HUES64 (cell line): Measurements from ENCODE around the gene DCST2.
"Not testable (repeated sequence)": the region's sequence is repeated elsewhere in the genome, so short reads cannot be mapped to it uniquely, and the experiment has no call there.

Experiments
- H3K27ac ChIP-seq: 2 replicates; pipeline ENCODE4 v1.7.0; 2013; ENCODE audit warnings: low read depth, low read length, inconsistent platforms
- H3K27me3 ChIP-seq: 2 replicates; pipeline ENCODE4 v1.6.1; 2013; ENCODE audit warnings: mild to moderate bottlenecking, low read length; ENCODE audit not compliant: insufficient read depth
- H3K36me3 ChIP-seq: 2 replicates; pipeline ENCODE4 v1.6.1; 2013; ENCODE audit warnings: mild to moderate bottlenecking, low read length; ENCODE audit not compliant: insufficient read depth
- H3K4me1 ChIP-seq: 2 replicates; pipeline ENCODE4 v1.6.1; 2013; ENCODE audit warnings: mild to moderate bottlenecking, low read length, moderate library complexity; ENCODE audit not compliant: insufficient read depth
- H3K4me3 ChIP-seq: 2 replicates; pipeline ENCODE4 v1.5.1; 2013; ENCODE audit warnings: mild to moderate bottlenecking, low read length, moderate library complexity
- H3K9ac ChIP-seq: 2 replicates; pipeline ENCODE4 v1.6.1; 2013; ENCODE audit warnings: mild to moderate bottlenecking, low read depth, low read length
- H3K9me3 ChIP-seq: 2 replicates; pipeline ENCODE4 v1.6.1; 2013; ENCODE audit warnings: low read depth, low read length; ENCODE audit not compliant: insufficient read depth
- WGBS: fragments of 150-250, 120-280 bp; methylation state at CpG from one replicate; pipeline ENCODE4 v1.1.7; 2013; ENCODE audit warnings: missing lambda C conversion rate; 5-methylcytosine and 5-hydroxymethylcytosine counted together

DCST2 gene

DNA sequence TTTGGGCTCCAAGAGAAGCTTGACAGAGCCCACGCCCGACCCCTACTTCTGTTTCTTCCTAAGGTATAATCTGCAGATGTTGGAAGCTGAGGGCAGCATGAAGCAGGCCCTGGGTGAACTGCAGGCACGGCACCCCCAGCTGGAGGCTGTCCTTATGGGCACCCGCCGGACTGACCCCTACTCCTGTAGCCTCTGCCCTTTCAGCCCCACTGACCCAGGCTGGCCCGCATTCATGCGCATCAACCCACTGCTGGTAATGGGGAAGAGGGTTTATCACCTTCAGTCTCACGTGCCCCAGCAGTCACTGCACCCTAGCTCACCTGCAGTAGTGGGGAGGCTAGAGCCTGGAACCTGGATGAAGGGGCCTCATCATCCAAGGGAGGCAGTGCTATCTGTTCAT lies 43.3 kb downstream of the DCST2 start:
- peaks cover 54% of the 10 kb centered on the region for H3K36me3 ChIP-seq
- H3K9ac ChIP-seq: no peak overlapping the region

DNA sequence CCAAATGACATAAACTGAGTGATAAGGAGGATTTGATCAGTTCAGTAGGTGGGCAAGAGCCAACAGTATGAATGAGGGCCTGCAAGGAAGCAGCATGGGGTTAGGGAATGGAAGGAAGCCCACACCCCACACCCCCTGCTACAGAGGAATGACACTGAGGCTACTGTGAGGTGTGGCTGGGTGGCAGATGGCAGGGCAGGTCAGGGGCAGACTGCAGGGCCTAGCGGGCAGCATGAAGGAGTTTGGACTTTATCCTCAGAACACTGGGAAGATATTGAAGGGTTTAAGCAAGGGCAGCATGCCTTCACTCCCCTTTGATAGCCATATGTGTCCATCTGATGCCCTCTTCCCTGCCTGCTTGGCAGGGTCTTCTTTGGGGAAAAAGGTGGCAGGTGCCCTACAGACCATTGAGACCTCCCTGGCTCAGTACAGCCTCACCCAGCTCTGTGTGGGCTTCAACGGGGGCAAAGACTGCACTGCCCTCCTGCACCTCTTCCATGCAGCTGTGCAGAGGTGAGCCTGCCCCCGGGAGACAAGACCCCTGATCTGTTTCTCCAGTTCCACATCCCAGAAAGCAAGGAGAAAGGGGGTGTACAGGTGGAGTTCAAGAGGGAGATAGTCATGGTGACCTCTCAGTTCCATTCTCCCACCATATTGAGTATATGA lies 44.3 kb downstream of the DCST2 start:
- H3K9me3 ChIP-seq: no peaks in the 10 kb centered on the region
- H3K4me1 ChIP-seq: no peaks in the 10 kb centered on the region
- peaks cover 60% of the 10 kb centered on the region for H3K36me3 ChIP-seq
- H3K4me3 ChIP-seq: no peak overlapping the region
- WGBS: 90% methylated on average over 3 of the region's 3 CpGs
- no peak overlapping the region for H3K9ac ChIP-seq
- H3K27me3 ChIP-seq: no peaks in the 10 kb centered on the region
- H3K27ac ChIP-seq: no peak overlapping the region

More for the DNA sequence above, 43.3 kb downstream of the DCST2 start:
- WGBS: 98% methylated on average over 8 of the region's 8 CpGs
- Histone ChIP-seq H3K4me1 (no peaks in the 10 kb centered on the region), H3K27me3 (no peaks in the 10 kb centered on the region), H3K4me3 (no peak overlapping the region), H3K27ac (no peak overlapping the region), H3K9me3 (no peaks in the 10 kb centered on the region)

- Histone ChIP-seq H3K9me3 (no peaks in the 10 kb centered on the region), H3K27me3 (no peaks in the 10 kb centered on the region), H3K36me3 (peaks cover 60% of the 10 kb centered on the region), H3K9ac (no peak overlapping the region), H3K27ac (no peak overlapping the region), H3K4me3 (no peak overlapping the region), H3K4me1 (no peaks in the 10 kb centered on the region)
- 95% methylated on average over 17 of the region's 17 CpGs for WGBS
Measured at GRCh38 chr1:154988058-154988954, 45.3 kb downstream of the DCST2 start.

DNA sequence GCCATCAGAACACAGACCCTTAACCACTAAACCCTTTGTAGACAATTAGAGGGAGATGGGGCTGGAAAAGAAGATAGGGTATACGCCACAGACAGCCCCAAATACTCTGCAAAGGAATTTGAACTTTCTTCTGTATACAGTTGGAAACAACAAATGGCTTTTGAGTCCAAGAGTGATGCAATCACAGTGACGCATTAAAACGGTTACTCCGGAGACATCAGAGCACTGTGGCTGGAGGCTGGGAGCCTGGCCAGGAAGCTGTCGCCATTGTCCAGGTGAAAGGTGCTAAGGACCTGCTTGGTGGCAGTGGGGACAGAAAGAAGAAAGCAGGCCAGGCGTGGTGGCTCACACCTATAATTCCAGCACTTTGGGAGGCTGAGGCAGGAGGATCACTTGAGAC lies 46.3 kb downstream of the DCST2 start:
- H3K4me1 ChIP-seq: peaks cover 5% of the 10 kb centered on the region; the same call in 1 of the 2 replicates
- peaks cover 56% of the 10 kb centered on the region for H3K36me3 ChIP-seq
- WGBS: 97% methylated on average over 6 of the region's 6 CpGs
- H3K9me3 ChIP-seq: no peaks in the 10 kb centered on the region
- H3K4me3 ChIP-seq: no peak overlapping the region
- H3K9ac ChIP-seq: no peak overlapping the region
- H3K27ac ChIP-seq: no peak overlapping the region
- H3K27me3 ChIP-seq: no peaks in the 10 kb centered on the region

DNA sequence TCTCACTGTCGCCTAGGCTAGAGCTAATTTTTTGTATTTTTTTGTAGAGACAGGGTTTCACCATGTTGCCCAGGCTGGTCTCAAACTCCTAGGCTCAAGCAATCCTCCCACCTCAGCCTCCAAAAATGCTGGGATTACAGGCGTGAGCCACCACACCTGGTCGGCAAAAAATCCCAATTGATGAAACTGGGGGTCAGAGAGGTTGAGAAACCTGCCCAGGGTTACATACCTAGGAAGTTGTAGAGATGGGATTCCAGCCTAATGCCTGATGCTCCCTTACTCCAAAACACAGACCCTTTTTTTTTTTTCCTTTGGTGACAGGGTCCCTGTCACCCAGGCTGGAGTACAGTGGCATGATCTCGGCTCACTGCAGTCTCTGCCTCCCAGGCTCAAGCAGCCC lies 46.8 kb downstream of the DCST2 start:
- H3K27ac ChIP-seq, H3K4me1 ChIP-seq, H3K9ac ChIP-seq, H3K27me3 ChIP-seq, H3K4me3 ChIP-seq, H3K9me3 ChIP-seq: not testable (repeated sequence)
- WGBS: 94% methylated on average over 4 of the region's 4 CpGs
- peaks cover 56% of the 10 kb centered on the region for H3K36me3 ChIP-seq

DNA sequence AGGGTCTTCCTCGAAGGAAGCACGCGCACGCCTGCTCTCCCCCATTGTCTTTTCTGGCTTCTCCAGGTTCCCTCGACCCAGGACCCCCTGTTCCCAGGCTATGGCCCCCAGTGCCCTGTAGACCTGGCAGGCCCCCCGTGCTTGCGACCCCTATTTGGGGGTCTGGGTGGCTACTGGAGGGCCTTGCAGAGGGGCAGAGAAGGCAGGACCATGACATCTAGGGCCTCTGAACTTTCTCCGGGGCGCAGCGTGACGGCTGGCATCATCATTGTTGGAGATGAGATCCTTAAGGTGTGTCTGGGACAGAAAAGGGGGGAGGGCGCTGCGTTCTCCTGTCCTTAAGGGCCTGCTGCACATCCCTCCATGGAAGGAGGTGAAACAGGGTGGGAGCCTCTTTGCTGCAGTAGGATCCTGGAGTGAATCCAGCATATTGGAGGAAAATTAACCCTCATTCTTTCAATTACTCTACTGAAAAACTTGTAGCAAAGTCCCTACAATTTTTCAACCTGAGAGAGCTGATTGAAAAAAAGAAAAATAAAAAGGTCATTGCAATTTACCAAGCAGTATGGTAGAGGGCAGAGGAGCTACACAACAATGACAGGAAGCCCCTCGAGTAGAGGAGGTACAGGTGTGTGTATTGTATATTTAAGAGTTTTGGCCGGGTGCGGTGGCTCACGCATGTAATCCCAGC lies 49.7 kb downstream of the DCST2 start:
- WGBS: 21% methylated on average over 17 of the region's 17 CpGs
- H3K4me3 ChIP-seq: peak overlapping the region; percentile 94
- peak overlapping the region; percentile 74 for H3K27ac ChIP-seq
- H3K9ac ChIP-seq: peak overlapping the region; percentile 94
- H3K36me3 ChIP-seq: peaks cover 56% of the 10 kb centered on the region
- H3K4me1 ChIP-seq: peaks cover 6% of the 10 kb centered on the region; the same call in 1 of the 2 replicates
- no peaks in the 10 kb centered on the region for H3K27me3 ChIP-seq
- H3K9me3 ChIP-seq: no peaks in the 10 kb centered on the region

DNA sequence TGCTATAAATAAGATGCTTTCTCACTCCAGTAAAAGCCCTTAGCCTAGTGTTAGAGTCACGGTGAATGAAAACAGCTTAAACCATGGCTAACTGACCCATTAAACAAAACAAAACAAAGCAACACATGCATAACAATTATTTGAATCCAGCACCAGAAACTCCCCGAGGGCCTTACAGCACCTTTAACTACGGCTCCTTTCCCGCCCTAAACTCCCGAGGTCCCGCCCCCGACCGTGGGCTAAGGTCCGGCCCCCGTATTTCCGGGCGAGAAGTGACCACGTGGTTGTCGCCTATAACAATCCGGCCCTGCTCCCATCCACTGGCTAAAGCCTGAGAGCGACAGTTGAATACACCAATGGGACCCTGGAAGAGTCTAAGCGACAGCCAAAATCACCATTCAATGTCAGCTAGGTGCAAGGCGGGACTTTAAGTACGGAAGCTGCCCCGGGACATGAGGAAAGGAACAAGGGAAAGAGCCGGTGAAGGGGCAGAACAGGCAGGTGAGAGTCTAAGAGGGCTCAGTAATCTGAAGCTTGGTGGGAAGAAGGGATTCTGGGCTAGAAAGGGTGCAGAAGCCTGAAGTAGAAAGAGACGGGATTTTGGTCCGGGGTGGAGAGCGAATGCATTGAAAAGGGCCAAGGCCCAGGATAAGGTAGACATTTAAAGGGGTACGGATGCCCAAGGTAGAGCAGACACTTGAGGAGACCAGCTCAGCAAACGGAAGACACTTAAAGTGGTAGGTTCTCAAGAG lies 50.5 kb downstream of the DCST2 start, which contains the start of gene FLAD1:
FLAD1 (plus strand) TSS at position 448 of the 752 bp plus-strand sequence. CDS start 351 bp downstream, outside the sequence.
- WGBS: under 1% methylated on average over 26 of the region's 26 CpGs
- H3K9me3 ChIP-seq: no peaks in the 10 kb centered on the region
- H3K36me3 ChIP-seq: peaks cover 53% of the 10 kb centered on the region
- H3K27ac ChIP-seq: peak within 1 kb of the TSS; percentile 99
- peak within 1 kb of the TSS; percentile 94 for H3K9ac ChIP-seq
- H3K4me3 ChIP-seq: peak within 1 kb of the TSS; percentile 94
- peaks cover 6% of the 10 kb centered on the region; the same call in 1 of the 2 replicates for H3K4me1 ChIP-seq
- no peaks in the 10 kb centered on the region for H3K27me3 ChIP-seq

- Histone ChIP-seq H3K27ac (peak overlapping the region; percentile 99), H3K4me1 (peaks cover 6% of the 10 kb centered on the region; the same call in 1 of the 2 replicates), H3K9ac (peak overlapping the region; percentile 79), H3K4me3 (peak overlapping the region; percentile 94), H3K9me3 (no peaks in the 10 kb centered on the region), H3K36me3 (peaks cover 53% of the 10 kb centered on the region), H3K27me3 (no peaks in the 10 kb centered on the region)
- WGBS: 34% methylated on average over 6 of the region's 6 CpGs
Measured at GRCh38 chr1:154982341-154982740, 51.2 kb downstream of the DCST2 start.

DNA sequence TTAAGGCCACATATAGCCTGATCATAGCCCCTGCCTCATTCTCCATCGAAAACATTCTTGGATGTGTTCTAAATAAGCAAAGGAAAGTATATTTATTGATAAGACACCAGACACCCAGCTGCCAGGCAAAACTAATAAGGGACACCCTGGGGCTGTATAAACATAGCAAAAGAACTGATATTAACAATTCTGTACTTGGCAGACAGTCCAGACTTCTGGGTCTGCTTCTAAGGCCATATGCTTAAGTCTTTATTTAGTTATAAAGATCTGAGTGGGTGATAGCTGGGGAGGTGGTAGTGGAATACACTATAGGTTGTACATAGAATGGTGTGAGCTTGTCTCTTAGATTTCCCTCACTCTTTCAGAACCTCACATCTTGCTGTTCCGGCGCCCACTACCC lies 55.2 kb downstream of the DCST2 start:
- no peaks in the 10 kb centered on the region for H3K27me3 ChIP-seq
- no peaks in the 10 kb centered on the region for H3K9me3 ChIP-seq
- peaks cover 36% of the 10 kb centered on the region for H3K36me3 ChIP-seq
- 100% methylated on average over 1 of the region's 3 CpGs for WGBS
- H3K4me1 ChIP-seq: peaks cover 15% of the 10 kb centered on the region
- H3K9ac ChIP-seq: no peak overlapping the region
- H3K27ac ChIP-seq: no peak overlapping the region
- no peak overlapping the region for H3K4me3 ChIP-seq

- 87% methylated on average over 3 of the region's 3 CpGs for WGBS
- H3K27me3 ChIP-seq, H3K9me3 ChIP-seq, H3K27ac ChIP-seq, H3K4me3 ChIP-seq, H3K9ac ChIP-seq: not testable (repeated sequence)
- H3K4me1 ChIP-seq: peaks cover 18% of the 10 kb centered on the region
- H3K36me3 ChIP-seq: peaks cover 36% of the 10 kb centered on the region
Measured at GRCh38 chr1:154977762-154978161, 55.8 kb downstream of the DCST2 start.
